HL-60 (cell line): ENCODE results near the gene TRDN.

Source experiments
- DNase-seq, 2 experiments: peaks; one replicate each; pipeline ENCODE4 v3.0.0-alpha.2; 2010 to 2020; ENCODE audit warnings: low read depth in 1 of 2, low spot score in 1 of 2
- H3K27ac ChIP-seq: fragments of 250-450 bp; sonication (Bioruptor Pico); replicated peaks from 2 replicates; pipeline ENCODE4 v1.5.1; 2020; ENCODE audit warnings: mild to moderate bottlenecking, moderate library complexity
- H3K27me3 ChIP-seq: fragments of 250-450 bp; sonication (Bioruptor Pico); 2 replicates; pipeline ENCODE4 v1.5.1; 2021; ENCODE audit warnings: mild to moderate bottlenecking, moderate library complexity; ENCODE audit not compliant: insufficient read depth, poor library complexity, severe bottlenecking
- H3K4me3 ChIP-seq: replicated peaks from 2 replicates; pipeline ENCODE4 v1.5.1; 2011; ENCODE audit warnings: mild to moderate bottlenecking, control low read depth, low read length; ENCODE audit not compliant: insufficient read depth
- CTCF ChIP-seq: IDR thresholded peaks from one replicate; pipeline ENCODE4 v1.5.1; 2011; ENCODE audit warnings: low read length, control low read depth, inconsistent platforms; ENCODE audit not compliant: insufficient read depth
- GABPA ChIP-seq: IDR thresholded peaks from 2 replicates; pipeline ENCODE4 v1.6.1; 2012; ENCODE audit warnings: low read depth
- POLR2AphosphoS5 ChIP-seq: IDR thresholded peaks from 2 replicates; pipeline ENCODE4 v1.6.1; 2012; ENCODE audit warnings: low read depth
- REST ChIP-seq: IDR thresholded peaks from 2 replicates; pipeline ENCODE4 v1.6.1; 2012; ENCODE audit warnings: low read depth; ENCODE audit not compliant: insufficient replicate concordance
- SPI1 ChIP-seq: IDR thresholded peaks from 2 replicates; pipeline ENCODE4 v1.6.1; 2012; ENCODE audit warnings: low read depth, mild to moderate bottlenecking, borderline replicate concordance

TRDN gene

DNA sequence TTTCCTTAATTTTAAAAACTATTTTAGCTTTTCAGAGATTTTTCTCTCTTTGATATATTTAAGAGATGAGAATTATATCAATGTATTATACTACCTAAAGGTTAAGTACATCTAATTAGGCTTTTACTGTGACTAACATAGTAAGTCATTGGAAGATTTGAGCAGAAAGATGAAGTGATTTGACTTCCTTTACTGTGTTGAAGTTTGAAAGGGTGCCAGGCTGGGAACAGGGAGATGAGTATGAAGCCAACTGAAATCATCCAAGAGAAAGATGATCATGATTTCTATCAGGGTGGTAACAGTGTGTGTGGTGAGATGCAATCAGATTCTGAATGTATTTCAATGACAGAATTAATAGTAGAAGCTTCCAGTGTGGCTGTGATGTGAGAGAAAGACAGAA lies 87.3 kb downstream of the TRDN start:
- DNase-seq = no peak
- no peak overlapping the region for H3K4me3 ChIP-seq
- TF ChIP-seq SPI1 (no peak), POLR2AphosphoS5 (no peak), GABPA (no peak)
- no peak overlapping the region for H3K27ac ChIP-seq
- no peaks in the 10 kb centered on the region for H3K27me3 ChIP-seq

DNA sequence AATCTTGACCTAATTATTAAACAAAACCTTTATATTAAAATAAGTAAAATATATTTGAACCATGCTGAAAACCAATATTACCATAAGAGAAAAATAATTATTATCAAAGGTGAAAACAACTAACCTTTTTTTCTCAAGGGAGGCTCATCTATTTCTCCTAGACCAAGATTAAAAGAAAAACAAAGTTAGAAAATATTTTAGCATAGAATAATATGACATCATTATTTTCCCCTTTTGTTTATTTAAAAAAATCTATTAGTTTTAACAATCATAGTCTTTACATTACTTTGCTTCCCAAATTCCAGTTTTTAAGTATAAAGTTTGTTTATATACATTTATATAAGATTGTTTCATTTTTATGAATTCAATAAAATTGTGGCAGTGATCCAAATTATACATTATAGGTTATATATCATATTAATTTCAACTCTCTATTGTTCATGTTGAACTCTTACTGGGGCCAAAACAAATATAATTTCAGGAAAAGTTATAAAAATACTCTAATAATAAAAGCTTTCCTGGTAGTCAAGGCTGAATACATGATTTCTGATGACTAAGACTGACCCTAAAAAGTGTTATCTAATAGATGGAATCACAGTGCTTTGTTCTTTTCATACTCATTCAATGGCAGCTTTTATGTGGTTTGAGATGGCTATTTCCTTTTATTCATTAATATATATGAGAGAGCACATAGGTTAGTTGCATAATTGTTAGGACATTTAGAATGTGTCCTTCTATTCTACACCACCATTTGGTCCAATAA lies 89.4 kb downstream of the TRDN start:
- Histone ChIP-seq H3K27ac (no peak overlapping the region), H3K27me3 (no peaks in the 10 kb centered on the region), H3K4me3 (no peak overlapping the region)
- TF ChIP-seq GABPA = no peak
- no peak for TF ChIP-seq REST
- TF ChIP-seq SPI1 = no peak
- no peak for TF ChIP-seq POLR2AphosphoS5
- TF ChIP-seq CTCF = no peak
- no peak for DNase-seq

GRCh38 chr6:123546537-123546936 lies 90.2 kb downstream of the TRDN start:
- Histone ChIP-seq H3K27me3 (no peaks in the 10 kb centered on the region), H3K27ac (no peak overlapping the region), H3K4me3 (no peak overlapping the region)
- TF ChIP-seq POLR2AphosphoS5 = no peak
- no peak for TF ChIP-seq REST
- no peak for DNase-seq

DNA sequence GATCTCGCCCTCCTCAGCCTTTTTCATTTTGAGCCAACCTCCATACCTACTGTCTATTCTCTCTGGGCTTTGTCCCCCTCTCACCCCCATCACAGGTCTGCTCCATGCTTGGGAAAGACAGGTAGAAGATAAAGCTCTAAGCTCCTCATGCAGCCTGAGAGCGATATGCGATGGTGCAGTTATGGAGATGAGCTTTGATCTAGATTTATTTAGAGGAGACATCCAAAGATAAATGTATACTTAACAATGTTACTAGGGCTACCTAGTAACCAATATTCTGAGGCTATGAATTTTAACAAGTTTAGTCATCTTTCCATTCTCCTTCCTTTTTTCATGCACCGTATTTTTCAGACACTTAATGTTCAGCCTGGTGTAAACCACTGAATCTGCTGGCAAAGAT lies 95.3 kb downstream of the TRDN start:
- DNase-seq = no peak
- Histone ChIP-seq H3K27me3 (no peaks in the 10 kb centered on the region), H3K4me3 (no peak overlapping the region), H3K27ac (no peak overlapping the region)
- TF ChIP-seq CTCF (no peak), REST (no peak), SPI1 (no peak), GABPA (no peak), POLR2AphosphoS5 (no peak)
